SK-N-SH (cell line): Measurements from ENCODE around the gene NOS2. TPM values are rescaled to one million over a fixed set of nuclear protein-coding genes. Genes with fewer than 3 reads are reported as not detected.
"Not testable (repeated sequence)": the region's sequence is repeated elsewhere in the genome, so short reads cannot be mapped to it uniquely, and the experiment has no call there.

Experiments
- CTCF ChIA-PET: fragments of 300-600, 350-600 bp; formaldehyde crosslinking; extraction: SDS; loops from one replicate; lab custom pipeline; 2021; lab: Yijun Ruan, JAX
- POLR2A ChIA-PET: fragments of 350-600 bp; sonication (Branson Sonifier 250); formaldehyde crosslinking; extraction: SDS; loops from one replicate; lab custom pipeline; 2020; ENCODE audit warnings: antibody characterized with exemption, inconsistent platforms; lab: Yijun Ruan, JAX
- DNase-seq: peaks from one replicate; pipeline ENCODE4 v3.0.0; 2012
- H2AFZ ChIP-seq: fragments of 200-600 bp; sonication (generic); 2 replicates; pipeline ENCODE4 v1.8.1; 2016; ENCODE audit warnings: antibody characterized with exemption, mild to moderate bottlenecking, low read depth
- H3F3A ChIP-seq: fragments of 200-600 bp; sonication (generic); replicated peaks from 2 replicates; pipeline ENCODE3; 2016; ENCODE audit warnings: antibody characterized with exemption, mild to moderate bottlenecking; ENCODE audit not compliant: insufficient read depth
- H3K27ac ChIP-seq, 2 experiments: fragments of 200-500 bp in 1 of 2; fragments of 200-600 bp in 1 of 2; sonication (Bioruptor generic) in 1 of 2; sonication (generic), shearing (Covaris generic) in 1 of 2; 2 replicates each; pipeline versions ENCODE4 v1.5.1 to v1.6.1; 2014 to 2016; ENCODE audit warnings: low read depth in 2 of 2, inconsistent platforms in 1 of 2, low read length in 1 of 2, mild to moderate bottlenecking in 1 of 2, mixed read lengths in 1 of 2
- H3K27me3 ChIP-seq: fragments of 200-600 bp; sonication (generic), shearing (Covaris generic); 2 replicates; pipeline ENCODE4 v1.6.1; 2016; ENCODE audit warnings: mixed run types; ENCODE audit not compliant: insufficient read depth
- H3K36me3 ChIP-seq, 2 experiments: fragments of 200-500 bp in 1 of 2; fragments of 200-600 bp in 1 of 2; sonication (Bioruptor generic) in 1 of 2; sonication (generic) in 1 of 2; replicated peaks in 1 of 2; 2 replicates each; pipeline versions ENCODE3 to v1.5.1; 2014 to 2016; ENCODE audit warnings: low read length in 1 of 2, mild to moderate bottlenecking in 1 of 2; ENCODE audit not compliant: insufficient read depth in 2 of 2, control insufficient read depth in 1 of 2
- H3K4me1 ChIP-seq, 2 experiments: fragments of 200-500 bp in 1 of 2; fragments of 200-600 bp in 1 of 2; sonication (Bioruptor generic) in 1 of 2; sonication (generic), shearing (Covaris generic) in 1 of 2; 2 replicates each; pipeline versions ENCODE4 v1.5.1 to v1.6.1; 2014 to 2016; ENCODE audit warnings: low read depth in 1 of 2, low read length in 1 of 2, mixed run types in 1 of 2; ENCODE audit not compliant: insufficient read depth in 2 of 2, control insufficient read depth in 1 of 2
- H3K4me2 ChIP-seq: fragments of 200-600 bp; sonication (generic), shearing (Covaris generic); 2 replicates; pipeline ENCODE4 v1.6.1; 2017; ENCODE audit warnings: mixed run types
- H3K4me3 ChIP-seq, 2 experiments: fragments of 200-500 bp in 1 of 2; fragments of 200-600 bp in 1 of 2; sonication (Bioruptor generic) in 1 of 2; sonication (generic), shearing (Covaris generic) in 1 of 2; 2 replicates each; pipeline versions ENCODE4 v1.5.1 to v1.8.1; 2014 to 2016; ENCODE audit warnings: low read depth in 2 of 2, inconsistent platforms in 1 of 2, low read length in 1 of 2, mild to moderate bottlenecking in 1 of 2, mixed read lengths in 1 of 2, moderate library complexity in 1 of 2
- H3K79me2 ChIP-seq: fragments of 200-600 bp; sonication (generic); 2 replicates; pipeline ENCODE4 v1.8.1; 2017; ENCODE audit warnings: mild to moderate bottlenecking; ENCODE audit not compliant: insufficient read depth
- H3K9ac ChIP-seq: fragments of 200-600 bp; sonication (generic); 2 replicates; pipeline ENCODE4 v1.6.1; 2017; ENCODE audit warnings: mixed run types
- H3K9me2 ChIP-seq: fragments of 200-600 bp; sonication (generic); 2 replicates; pipeline ENCODE4 v1.6.1; 2017; ENCODE audit warnings: mixed run types
- H3K9me3 ChIP-seq: fragments of 200-600 bp; sonication (generic); 2 replicates; pipeline ENCODE4 v1.6.1; 2017; ENCODE audit warnings: mixed run types, mild to moderate bottlenecking, moderate library complexity
- H4K20me1 ChIP-seq: fragments of 200-600 bp; sonication (generic); 2 replicates; pipeline ENCODE4 v1.6.1; 2017; ENCODE audit warnings: mild to moderate bottlenecking, mixed run types; ENCODE audit not compliant: insufficient read depth
- EP300 ChIP-seq, 2 experiments: IDR thresholded peaks; 2 replicates each; pipeline versions ENCODE4 v1.4.0 to v1.6.1; 2012; ENCODE audit warnings: borderline replicate concordance in 1 of 2, low read depth in 1 of 2, low read length in 1 of 2
- JUND ChIP-seq: IDR thresholded peaks from 2 replicates; pipeline ENCODE4 v1.4.0; 2012
- SMC3 ChIP-seq: IDR thresholded peaks from 2 replicates; pipeline ENCODE4 v1.6.1; 2012; ENCODE audit warnings: low read depth, low read length, improper control_type of control experiment
- WGBS: methylation state at CpG from one replicate; pipeline ENCODE4 v1.1.6; 2017; ENCODE audit warnings: low lambda C conversion rate; 5-methylcytosine and 5-hydroxymethylcytosine counted together
- polyA plus RNA-seq, 3 experiments: library from polyadenylated mRNA; depleted of rRNA; stranded (reverse); fragments of >200 nt; gene quantifications; 2 replicates each; pipeline ENCODE4 v1.2.3, GENCODE V29; 2012
- TF ChIP-seq, protein P1 (sequence below): IDR thresholded peaks from 2 replicates; pipeline ENCODE4; 2012
- TF ChIP-seq, protein P2 (sequence below): fragments of 150-350 bp; IDR thresholded peaks from 2 replicates; pipeline ENCODE4 v1.6.1; 2016; ENCODE audit warnings: mild to moderate bottlenecking, low read depth, low read length
- TF ChIP-seq, protein P3 (sequence below): fragments of 200-600 bp; sonication (generic); IDR thresholded peaks from 2 replicates; pipeline ENCODE4 v1.6.1; 2017; ENCODE audit warnings: antibody characterized with exemption, mild to moderate bottlenecking, moderate library complexity

NOS2 gene
- polyA plus RNA-seq, 1 of the 3 experiments (the other 2 are of a cell fraction) = not detected

DNA sequence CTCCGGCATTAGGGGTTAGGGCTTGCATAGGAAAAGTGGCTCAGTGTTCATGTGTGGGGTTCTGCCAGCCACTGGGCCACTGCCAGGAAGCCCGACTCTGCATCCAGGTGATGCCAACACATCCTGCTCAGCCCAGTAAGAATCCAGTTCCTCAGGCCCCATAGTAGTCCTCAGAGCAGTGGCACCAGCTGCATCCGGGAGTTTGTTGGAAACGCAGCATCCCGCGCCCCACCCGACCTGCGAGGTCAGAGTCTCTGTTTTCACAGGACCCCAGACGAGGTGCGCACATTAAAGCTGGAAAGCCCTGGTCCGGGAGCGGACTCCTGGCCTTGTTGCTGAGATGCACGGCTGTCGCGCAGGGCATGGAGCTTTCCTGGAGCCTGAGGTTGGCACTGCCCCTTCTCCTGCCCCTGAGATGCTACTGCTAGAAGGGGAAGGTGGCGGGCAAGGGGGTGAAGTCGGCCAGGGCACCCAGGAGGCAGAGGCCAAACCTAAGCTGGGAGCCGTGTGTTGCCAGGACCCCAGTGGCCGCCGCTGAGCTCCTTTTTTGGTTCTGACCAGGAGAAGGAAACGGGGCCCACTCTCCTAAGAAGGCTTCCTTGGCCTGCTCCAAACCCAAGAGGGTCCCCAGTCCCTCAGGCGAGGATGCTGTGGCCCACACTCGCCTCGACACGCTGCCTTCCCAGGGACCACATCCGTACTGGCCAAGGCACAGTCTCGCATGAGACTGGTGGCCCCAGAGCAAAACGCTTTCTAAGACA is 44.4 kb downstream of the NOS2 start (continued):
- TF ChIP-seq, protein P1, sequence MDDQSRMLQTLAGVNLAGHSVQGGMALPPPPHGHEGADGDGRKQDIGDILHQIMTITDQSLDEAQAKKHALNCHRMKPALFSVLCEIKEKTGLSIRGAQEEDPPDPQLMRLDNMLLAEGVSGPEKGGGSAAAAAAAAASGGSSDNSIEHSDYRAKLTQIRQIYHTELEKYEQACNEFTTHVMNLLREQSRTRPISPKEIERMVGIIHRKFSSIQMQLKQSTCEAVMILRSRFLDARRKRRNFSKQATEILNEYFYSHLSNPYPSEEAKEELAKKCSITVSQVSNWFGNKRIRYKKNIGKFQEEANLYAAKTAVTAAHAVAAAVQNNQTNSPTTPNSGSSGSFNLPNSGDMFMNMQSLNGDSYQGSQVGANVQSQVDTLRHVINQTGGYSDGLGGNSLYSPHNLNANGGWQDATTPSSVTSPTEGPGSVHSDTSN = no peak
- TF ChIP-seq EP300 (IDR thresholded peaks at IDR 0.05; ENCODE audit: borderline replicate concordance in 1 of 2, low read depth in 1 of 2, low read length in 1 of 2) = no peak

DNA sequence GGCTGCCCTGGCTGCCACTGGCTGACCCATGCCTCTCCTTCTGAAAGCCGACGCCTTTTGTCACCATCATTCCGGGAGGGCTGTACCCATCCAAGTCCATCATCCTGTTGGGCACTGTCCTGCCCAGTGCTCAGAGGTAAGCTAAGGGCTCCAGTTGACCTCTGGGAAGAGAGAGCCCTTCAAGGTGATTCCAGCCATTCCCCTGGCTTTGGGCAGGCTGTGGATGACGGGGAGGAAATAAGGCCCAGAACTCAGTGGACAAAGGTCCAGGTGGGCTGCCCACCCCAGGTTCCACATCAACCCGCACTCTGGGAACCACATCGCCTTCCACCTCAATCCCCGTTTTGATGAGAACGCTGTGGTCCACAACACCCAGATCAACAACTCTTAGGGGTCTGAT is 45.8 kb downstream of the NOS2 start:
- 86% methylated on average over 7 of the region's 8 CpGs for WGBS
- H3K27me3 ChIP-seq = no peaks in the 10 kb centered on the region

DNA sequence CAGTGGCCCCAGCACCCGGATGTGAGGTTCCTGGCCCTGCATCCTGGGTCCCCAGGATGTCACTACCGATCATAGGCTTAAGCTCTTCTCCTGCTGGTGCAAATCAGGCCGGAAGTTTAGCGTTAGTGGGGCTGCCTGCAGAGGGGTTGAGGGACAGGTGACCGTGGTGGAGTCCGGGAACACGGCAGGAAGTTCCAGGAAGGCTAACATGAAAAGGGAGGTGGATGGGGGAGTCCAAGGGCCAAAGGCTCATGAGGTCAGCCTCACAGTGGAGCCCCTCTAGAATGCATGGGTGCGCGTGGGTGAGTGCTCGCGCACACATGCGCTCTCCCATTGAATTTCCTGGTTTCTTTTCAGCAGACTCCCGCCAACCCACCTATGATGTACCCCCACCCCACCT is 46.6 kb downstream of the NOS2 start:
- H3K9me3 ChIP-seq, H3K36me3 ChIP-seq, H3K27me3 ChIP-seq, H3K27ac ChIP-seq, H3K9ac ChIP-seq, H3K4me3 ChIP-seq, H3K79me2 ChIP-seq, H3K4me1 ChIP-seq, H3K9me2 ChIP-seq, H3F3A ChIP-seq, DNase-seq, H2AFZ ChIP-seq, H4K20me1 ChIP-seq, POLR2A ChIA-PET, H3K4me2 ChIP-seq: not testable (repeated sequence)
- WGBS = 74% methylated on average over 13 of the region's 13 CpGs
- CTCF ChIA-PET = interaction anchor here (0.6 to 8.1 kb wide), 5 partner anchors 9 to 152 kb away, joined by 3 to 286 read pairs (median 3); no protein-coding TSS in a partner anchor

More for the DNA sequence above, 45.8 kb downstream of the NOS2 start:
- no peaks in the 10 kb centered on the region for H3K9me3 ChIP-seq
- no peaks in the 10 kb centered on the region for H4K20me1 ChIP-seq
- no peak overlapping the region for H3K9ac ChIP-seq
- ChIA-PET POLR2A (no interaction called here), CTCF (interaction anchor here (0.9 to 8.1 kb wide), 4 partner anchors 96 to 153 kb away, joined by 3 to 286 read pairs (median 28); no protein-coding TSS in a partner anchor)
- no peak overlapping the region for H3K4me2 ChIP-seq
- no peak overlapping the region for H2AFZ ChIP-seq
- no peak for TF ChIP-seq EP300 (IDR thresholded peaks at IDR 0.05; ENCODE audit: borderline replicate concordance in 1 of 2, low read depth in 1 of 2, low read length in 1 of 2)
- TF ChIP-seq, protein P2, sequence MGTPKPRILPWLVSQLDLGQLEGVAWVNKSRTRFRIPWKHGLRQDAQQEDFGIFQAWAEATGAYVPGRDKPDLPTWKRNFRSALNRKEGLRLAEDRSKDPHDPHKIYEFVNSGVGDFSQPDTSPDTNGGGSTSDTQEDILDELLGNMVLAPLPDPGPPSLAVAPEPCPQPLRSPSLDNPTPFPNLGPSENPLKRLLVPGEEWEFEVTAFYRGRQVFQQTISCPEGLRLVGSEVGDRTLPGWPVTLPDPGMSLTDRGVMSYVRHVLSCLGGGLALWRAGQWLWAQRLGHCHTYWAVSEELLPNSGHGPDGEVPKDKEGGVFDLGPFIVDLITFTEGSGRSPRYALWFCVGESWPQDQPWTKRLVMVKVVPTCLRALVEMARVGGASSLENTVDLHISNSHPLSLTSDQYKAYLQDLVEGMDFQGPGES = no peak
- no peak for TF ChIP-seq SMC3
- TF ChIP-seq JUND = no peak
- TF ChIP-seq, protein P3, sequence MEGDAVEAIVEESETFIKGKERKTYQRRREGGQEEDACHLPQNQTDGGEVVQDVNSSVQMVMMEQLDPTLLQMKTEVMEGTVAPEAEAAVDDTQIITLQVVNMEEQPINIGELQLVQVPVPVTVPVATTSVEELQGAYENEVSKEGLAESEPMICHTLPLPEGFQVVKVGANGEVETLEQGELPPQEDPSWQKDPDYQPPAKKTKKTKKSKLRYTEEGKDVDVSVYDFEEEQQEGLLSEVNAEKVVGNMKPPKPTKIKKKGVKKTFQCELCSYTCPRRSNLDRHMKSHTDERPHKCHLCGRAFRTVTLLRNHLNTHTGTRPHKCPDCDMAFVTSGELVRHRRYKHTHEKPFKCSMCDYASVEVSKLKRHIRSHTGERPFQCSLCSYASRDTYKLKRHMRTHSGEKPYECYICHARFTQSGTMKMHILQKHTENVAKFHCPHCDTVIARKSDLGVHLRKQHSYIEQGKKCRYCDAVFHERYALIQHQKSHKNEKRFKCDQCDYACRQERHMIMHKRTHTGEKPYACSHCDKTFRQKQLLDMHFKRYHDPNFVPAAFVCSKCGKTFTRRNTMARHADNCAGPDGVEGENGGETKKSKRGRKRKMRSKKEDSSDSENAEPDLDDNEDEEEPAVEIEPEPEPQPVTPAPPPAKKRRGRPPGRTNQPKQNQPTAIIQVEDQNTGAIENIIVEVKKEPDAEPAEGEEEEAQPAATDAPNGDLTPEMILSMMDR = no peak
- no peaks in the 10 kb centered on the region for H3K79me2 ChIP-seq
- DNase-seq = no peak
- H3K27ac ChIP-seq = no peak overlapping the region
- no peaks in the 10 kb centered on the region for H3F3A ChIP-seq
- no peaks in the 10 kb centered on the region for H3K36me3 ChIP-seq
- no peaks in the 10 kb centered on the region for H3K9me2 ChIP-seq
- H3K4me3 ChIP-seq = no peak overlapping the region
- no peaks in the 10 kb centered on the region for H3K4me1 ChIP-seq

DNA sequence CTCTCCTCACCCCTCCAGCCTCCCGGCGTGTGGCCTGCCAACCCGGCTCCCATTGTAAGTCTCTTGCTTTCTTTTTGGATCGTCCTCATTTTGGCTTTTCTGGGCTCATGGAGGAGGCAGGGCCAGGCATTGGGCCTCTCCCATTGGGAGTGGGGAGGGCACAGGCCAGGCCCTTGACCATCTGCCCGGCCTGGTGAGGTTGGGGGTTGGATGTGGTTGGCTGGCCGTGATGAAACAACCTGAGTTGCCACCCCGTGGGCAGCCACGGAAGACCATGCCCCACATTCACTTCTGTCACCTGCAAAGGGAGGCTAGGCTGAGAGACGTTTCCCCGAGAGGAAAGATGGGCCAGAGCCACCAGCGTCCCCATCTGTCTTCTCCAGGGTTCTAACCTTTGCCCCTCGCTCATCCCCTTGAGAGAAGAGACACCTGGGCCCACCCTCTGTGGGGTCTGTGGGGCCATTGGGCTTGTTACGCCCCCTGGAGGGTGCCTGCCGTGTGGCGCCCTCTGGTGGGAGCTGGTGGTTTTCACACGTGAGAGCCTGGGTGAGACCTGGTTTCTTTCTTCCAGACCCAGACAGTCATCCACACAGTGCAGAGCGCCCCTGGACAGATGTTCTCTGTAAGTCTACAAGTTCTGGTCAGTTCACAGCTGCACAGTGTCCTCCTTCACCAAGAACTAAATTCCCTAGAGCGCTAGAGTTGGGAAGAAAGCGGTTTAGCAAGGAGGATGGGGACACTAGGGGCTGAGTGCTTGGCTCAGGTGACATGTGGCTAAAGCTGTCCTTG is 47.3 kb downstream of the NOS2 start:
- H3K4me2 ChIP-seq, H3K4me3 ChIP-seq, DNase-seq, H3K27me3 ChIP-seq, POLR2A ChIA-PET, H3K27ac ChIP-seq, H3K36me3 ChIP-seq, H3F3A ChIP-seq, H2AFZ ChIP-seq, H3K9me2 ChIP-seq, H3K4me1 ChIP-seq, H3K9me3 ChIP-seq, H3K79me2 ChIP-seq, H4K20me1 ChIP-seq, H3K9ac ChIP-seq: not testable (repeated sequence)
- WGBS = 44% methylated on average over 9 of the region's 19 CpGs
- CTCF ChIA-PET = interaction anchor here (0.6 to 8.1 kb wide), 4 partner anchors 9 to 125 kb away, joined by 3 to 286 read pairs (median 4); no protein-coding TSS in a partner anchor
